ENCODE measurements around the gene AUTS2.

GRCh38 chr7:69600710-69601519 is 2.6 kb downstream of the AUTS2 start:
- TF ChIP-seq GATA2 (IDR thresholded peaks at IDR 0.05; ENCODE audit: low read depth, low read length) (no peak), GATA3 (IDR thresholded peaks at IDR 0.05; ENCODE audit: low read depth, low read length) (no peak)
